ENCODE data around the gene POGZ.

POGZ gene

GRCh38 chr1:151411884-151412283 is 47.4 kb downstream of the POGZ start:
- DNase-seq (ENCODE audit: low spot score): no peak
- TF ChIP-seq CTCF (IDR thresholded peaks at IDR 0.05; ENCODE audit: borderline replicate concordance, control extremely low read depth, extremely low read depth, insufficient read depth, missing control alignments): no peak
- in situ Hi-C loops (cut with MboI; ENCODE audit: low sequenced_read_pairs, unreplicated experiment): no loop called here

- no peak for TF ChIP-seq CTCF (IDR thresholded peaks at IDR 0.05; ENCODE audit: borderline replicate concordance, control extremely low read depth, extremely low read depth, insufficient read depth, missing control alignments)
- in situ Hi-C loops (cut with MboI; ENCODE audit: low sequenced_read_pairs, unreplicated experiment): no loop called here
- DNase-seq (ENCODE audit: low spot score): no peak
These were observed 50.4 kb downstream of the POGZ start for GRCh38 chr1:151408891-151409290.

GRCh38 chr1:151407304-151407703 is 52.0 kb downstream of the POGZ start:
- TF ChIP-seq CTCF (IDR thresholded peaks at IDR 0.05; ENCODE audit: borderline replicate concordance, control extremely low read depth, extremely low read depth, insufficient read depth, missing control alignments): no peak
- no peak for DNase-seq (ENCODE audit: low spot score)
- in situ Hi-C loops (cut with MboI; ENCODE audit: low sequenced_read_pairs, unreplicated experiment): no loop called here

- in situ Hi-C loops (cut with MboI; ENCODE audit: low sequenced_read_pairs, unreplicated experiment): no loop called here
- no peak for DNase-seq (ENCODE audit: low spot score)
- no peak for TF ChIP-seq CTCF (IDR thresholded peaks at IDR 0.05; ENCODE audit: borderline replicate concordance, control extremely low read depth, extremely low read depth, insufficient read depth, missing control alignments)
These were observed 53.1 kb downstream of the POGZ start for GRCh38 chr1:151406176-151406575.

- in situ Hi-C loops (cut with MboI; ENCODE audit: low sequenced_read_pairs, unreplicated experiment): no loop called here
- TF ChIP-seq CTCF (IDR thresholded peaks at IDR 0.05; ENCODE audit: borderline replicate concordance, control extremely low read depth, extremely low read depth, insufficient read depth, missing control alignments): no peak
- DNase-seq (ENCODE audit: low spot score): no peak
These were observed 53.9 kb downstream of the POGZ start for GRCh38 chr1:151405187-151405951.

- DNase-seq (ENCODE audit: low spot score): no peak
- no peak for TF ChIP-seq CTCF (IDR thresholded peaks at IDR 0.05; ENCODE audit: borderline replicate concordance, control extremely low read depth, extremely low read depth, insufficient read depth, missing control alignments)
- in situ Hi-C loops (cut with MboI; ENCODE audit: low sequenced_read_pairs, unreplicated experiment): no loop called here
These were observed 55.7 kb downstream of the POGZ start for GRCh38 chr1:151403612-151404011.
